Measurements from ENCODE around the gene BAZ2A.

- TF ChIP-seq POLR2A (IDR thresholded peaks at IDR 0.05; ENCODE audit: borderline replicate concordance, extremely low read depth, insufficient read depth, insufficient read length) (no peak), EZH2phosphoT487 (IDR thresholded peaks at IDR 0.05; ENCODE audit: borderline replicate concordance) (no peak), ZNF274 (IDR thresholded peaks at IDR 0.05; ENCODE audit: low read depth, low read length) (no peak), EZH2 (IDR thresholded peaks at IDR 0.05) (no peak), MAX (IDR thresholded peaks at IDR 0.05) (no peak), CTCF (IDR thresholded peaks at IDR 0.05 in 2 of 3, conservative IDR thresholded peaks at IDR 0.05 in 1 of 3; ENCODE audit: borderline replicate concordance in 1 of 3, insufficient read depth in 1 of 3, low read depth in 2 of 3, low read length in 2 of 3) (no peak), EGR1 (IDR thresholded peaks at IDR 0.05; ENCODE audit: low read depth) (no peak), ZFX (IDR thresholded peaks at IDR 0.05) (no peak), RAD21 (IDR thresholded peaks at IDR 0.05; ENCODE audit: low read depth) (no peak), FOSL1 (IDR thresholded peaks at IDR 0.05; ENCODE audit: low read depth) (no peak), REST (IDR thresholded peaks at IDR 0.05; ENCODE audit: low read depth) (no peak)
These were observed 31.1 kb downstream of the BAZ2A start for GRCh38 chr12:56599041-56599440.
